Psoas muscle (tissue), 8 donors: ENCODE results near the gene OSBPL1A. TPM values are rescaled to one million over a fixed set of nuclear protein-coding genes. Genes with fewer than 3 reads are reported as not detected.

Experiments used
- ATAC-seq, 4 donors: fragments of 200-7000 bp; cut with Tn5 transposase; one replicate each; pipeline ENCODE4 v1.9.1; 2020; ENCODE audit warnings: moderate library complexity in 3 of 4, mild to moderate bottlenecking in 2 of 4
- DNase-seq, 2 donors: peaks; one replicate each; pipeline ENCODE4 v3.0.0-alpha.2; 2020
- H3K27ac ChIP-seq: fragments of 200-600 bp; one replicate; pipeline ENCODE4 v1.8.0; 2022
- H3K27me3 ChIP-seq, 3 donors: fragments of 200-600 bp in 1 of 3; one replicate each; pipeline versions ENCODE4 v1.6.1 to v1.8.0; 2013 to 2022; ENCODE audit warnings: low read length in 2 of 3, mild to moderate bottlenecking in 2 of 3, moderate library complexity in 1 of 3; ENCODE audit not compliant: insufficient read depth in 3 of 3
- H3K36me3 ChIP-seq, 2 donors: fragments of 200-600 bp in 1 of 2; one replicate each; pipeline versions ENCODE4 v1.6.1 to v1.8.0; 2013 to 2022; ENCODE audit warnings: low read depth in 1 of 2, mild to moderate bottlenecking in 1 of 2, moderate library complexity in 1 of 2; ENCODE audit not compliant: insufficient read depth in 1 of 2
- H3K4me1 ChIP-seq: fragments of 200-600 bp; one replicate; pipeline ENCODE4 v1.8.0; 2022
- H3K4me3 ChIP-seq: fragments of 200-600 bp; one replicate; pipeline ENCODE4 v1.8.0; 2022; ENCODE audit warnings: mild to moderate bottlenecking
- H3K9me3 ChIP-seq: fragments of 200-600 bp; one replicate; pipeline ENCODE4 v1.8.0; 2022
- WGBS, 3 donors: extraction: QIAGEN DNeasy Blood & Tissue Kit; methylation state at CpG; one replicate each; pipeline versions ENCODE4 v1.1.6 to v1.1.7; 2013; 5-methylcytosine and 5-hydroxymethylcytosine counted together
- intact Hi-C, 2 donors: fragments of 100-400 bp; cut with DNase I; formaldehyde crosslinking; loops; one replicate each; pipeline versions ENCODE4 v1.11.0 to v1.14.2; 2022
- polyA plus RNA-seq, 3 donors: library from polyadenylated mRNA; stranded (reverse); fragments of 200-250 nt; gene quantifications; one replicate each; pipeline ENCODE4 v1.2.3, GENCODE V29; 2013
- total RNA-seq, 4 donors: library from RNA; stranded (reverse); fragmentation: NEBNext Ultra II Directional in 2 of 4; extraction: Animal tissue kit (Norgen Biotek cat#: 25700) in 2 of 4; gene quantifications; one replicate each; pipeline versions ENCODE4 v1.2.1 to v1.2.4, GENCODE V29; 2021 to 2023
- TF ChIP-seq, protein P1 (sequence below): fragments of 200-600 bp; IDR thresholded peaks from one replicate; pipeline ENCODE4 v1.8.0; 2022; ENCODE audit warnings: antibody characterized with exemption
- donor health status: healthy with polysubstance abuse.
- donor health status: DM: no; HTN: no; CAD: no; lungs with moderate emphysema.
- donor health status: Bipolar disorder and iron deficiency.
- donor health status: healthy.
- donor health status: DM: yes; HTN: yes; CAD: no.
- donor health status: DM: no; HTN: no; CAD: no.
- donor health status: DM: no; HTN: no; CAD: no.
- donor health status: DM: yes; HTN: yes; CAD: no.

Gene OSBPL1A
- total and polyA plus RNA-seq, 7 donors: 13.7 to 87.8 (median 65.8) TPM

DNA sequence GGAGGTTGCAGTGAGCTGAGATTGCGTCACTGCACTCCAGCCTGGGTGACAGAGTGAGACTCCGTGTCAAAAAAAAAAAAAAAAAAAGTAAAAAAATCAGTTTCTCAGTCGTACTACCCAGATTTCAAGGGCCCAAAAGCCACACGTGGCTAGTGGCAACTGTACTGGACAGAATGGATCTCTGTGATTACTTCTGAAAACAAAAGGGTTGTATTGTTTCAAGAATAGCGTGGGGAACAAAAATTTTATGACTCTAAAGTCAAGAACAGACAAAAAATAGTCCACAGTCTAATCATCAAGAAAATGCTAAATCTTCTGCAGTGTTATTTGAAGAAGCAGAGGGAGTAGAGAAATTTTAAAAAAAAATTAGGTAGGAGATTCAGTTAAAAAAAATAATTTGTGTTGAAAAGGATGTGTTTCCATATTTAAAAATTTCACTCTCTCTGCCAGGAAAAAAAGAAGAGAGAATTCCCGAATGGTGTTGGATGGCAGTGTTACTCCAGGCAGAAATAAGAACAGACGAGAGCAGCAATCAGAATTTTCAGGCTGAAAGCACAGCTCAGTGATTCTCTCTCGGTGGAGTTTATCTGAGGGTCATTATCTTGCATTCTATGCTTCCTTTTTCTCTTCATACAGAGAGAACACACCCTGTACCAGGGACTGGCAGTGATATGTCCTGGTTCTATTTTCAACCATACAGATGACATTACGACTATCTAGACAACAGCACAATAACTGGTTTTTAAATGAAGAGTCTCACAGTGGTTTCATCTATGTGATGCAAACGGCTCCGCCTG is 196.9 kb downstream of the OSBPL1A start:
- Histone ChIP-seq H3K27me3 (no peaks in the 10 kb centered on the region), H3K9me3 (no peaks in the 10 kb centered on the region), H3K27ac (peak overlapping the region; percentile 74), H3K4me1 (peaks cover 49% of the 10 kb centered on the region), H3K36me3 (no peaks in the 10 kb centered on the region), H3K4me3 (no peak overlapping the region)
- TF ChIP-seq, protein P1, sequence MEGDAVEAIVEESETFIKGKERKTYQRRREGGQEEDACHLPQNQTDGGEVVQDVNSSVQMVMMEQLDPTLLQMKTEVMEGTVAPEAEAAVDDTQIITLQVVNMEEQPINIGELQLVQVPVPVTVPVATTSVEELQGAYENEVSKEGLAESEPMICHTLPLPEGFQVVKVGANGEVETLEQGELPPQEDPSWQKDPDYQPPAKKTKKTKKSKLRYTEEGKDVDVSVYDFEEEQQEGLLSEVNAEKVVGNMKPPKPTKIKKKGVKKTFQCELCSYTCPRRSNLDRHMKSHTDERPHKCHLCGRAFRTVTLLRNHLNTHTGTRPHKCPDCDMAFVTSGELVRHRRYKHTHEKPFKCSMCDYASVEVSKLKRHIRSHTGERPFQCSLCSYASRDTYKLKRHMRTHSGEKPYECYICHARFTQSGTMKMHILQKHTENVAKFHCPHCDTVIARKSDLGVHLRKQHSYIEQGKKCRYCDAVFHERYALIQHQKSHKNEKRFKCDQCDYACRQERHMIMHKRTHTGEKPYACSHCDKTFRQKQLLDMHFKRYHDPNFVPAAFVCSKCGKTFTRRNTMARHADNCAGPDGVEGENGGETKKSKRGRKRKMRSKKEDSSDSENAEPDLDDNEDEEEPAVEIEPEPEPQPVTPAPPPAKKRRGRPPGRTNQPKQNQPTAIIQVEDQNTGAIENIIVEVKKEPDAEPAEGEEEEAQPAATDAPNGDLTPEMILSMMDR: no peak
- 47 to 61% (median 49%) methylated on average over 11 of the region's 11 CpGs for WGBS, 3 donors
- DNase-seq: no peak
- intact Hi-C loops: no loop called here
- peak in 1 of 4 donors; percentile 49 for ATAC-seq

DNA sequence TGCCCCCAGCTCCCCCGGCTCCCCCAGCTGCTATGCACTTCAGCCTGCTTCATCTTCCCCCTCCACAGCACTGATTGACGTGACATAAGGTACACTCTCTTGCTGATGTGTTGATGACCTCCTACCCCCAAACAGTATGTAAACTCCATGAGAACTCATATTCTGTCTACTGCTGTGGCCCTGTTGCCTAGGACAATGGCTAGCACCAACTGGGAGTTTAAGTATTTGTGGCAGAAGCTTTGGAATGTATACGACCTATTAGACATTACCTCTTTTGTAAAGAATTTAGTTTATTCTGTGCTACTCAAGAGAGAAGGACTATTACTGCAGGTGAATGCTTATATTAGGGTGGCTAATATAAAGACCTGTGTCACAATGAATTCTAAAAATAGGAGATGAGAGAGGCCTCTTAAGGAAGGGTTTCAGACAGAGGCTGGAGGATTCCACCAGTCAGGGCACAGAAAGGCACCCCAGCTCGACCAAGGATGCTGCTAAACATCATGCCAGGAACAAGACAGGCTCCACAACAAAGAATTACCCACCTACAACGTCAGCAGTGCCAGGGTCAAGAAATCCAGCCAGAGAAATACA is 198.2 kb downstream of the OSBPL1A start:
- WGBS, 3 donors: 64 to 80% (median 64%) methylated on average over 5 of the region's 5 CpGs
- ATAC-seq (peak; percentile 58 to 77 (median 68)), DNase-seq (no peak)
- Histone ChIP-seq H3K4me3 (no peak overlapping the region), H3K4me1 (peaks cover 49% of the 10 kb centered on the region), H3K27me3 (no peaks in the 10 kb centered on the region), H3K36me3 (no peaks in the 10 kb centered on the region), H3K9me3 (no peaks in the 10 kb centered on the region), H3K27ac (peak overlapping the region; percentile 74)
- TF ChIP-seq, protein P1: no peak
- intact Hi-C loops: no loop called here

- H3K9me3 ChIP-seq: no peaks in the 10 kb centered on the region
- ATAC-seq (peak; percentile 92 to 97 (median 94)), DNase-seq (peak; percentile 73 to 78)
- WGBS, 3 donors: 30 to 33% (median 32%) methylated on average over 9 of the region's 9 CpGs
- peaks cover 49% of the 10 kb centered on the region for H3K4me1 ChIP-seq
- no peaks in the 10 kb centered on the region for H3K36me3 ChIP-seq
- no peak overlapping the region for H3K4me3 ChIP-seq
- intact Hi-C loops: no loop called here
- no peaks in the 10 kb centered on the region for H3K27me3 ChIP-seq
- peak overlapping the region; percentile 74 for H3K27ac ChIP-seq
- TF ChIP-seq, protein P1: no peak
Observed at GRCh38 chr18:24198461-24198860, 199.2 kb downstream of the OSBPL1A start.

DNA sequence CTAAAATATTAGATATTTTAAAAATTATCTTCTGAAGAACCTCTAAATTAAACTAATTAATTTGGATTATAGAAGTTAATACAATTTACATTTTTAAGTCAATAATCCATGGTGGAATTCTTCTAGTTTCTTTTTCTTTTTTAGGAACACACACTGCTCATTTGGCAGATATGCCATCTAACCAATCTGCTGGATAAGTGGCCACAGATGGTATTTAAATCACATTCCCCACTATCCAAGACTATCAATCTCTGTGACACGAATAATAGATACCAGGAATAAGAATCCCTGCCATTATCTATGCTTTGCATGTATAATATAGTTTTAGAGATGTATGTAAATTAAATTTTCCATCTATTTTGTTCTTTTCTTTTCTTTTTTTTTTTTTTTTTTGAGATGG is 200.2 kb downstream of the OSBPL1A start:
- DNase-seq (no peak), ATAC-seq (no peak)
- Histone ChIP-seq H3K4me3 (no peak overlapping the region), H3K36me3 (no peaks in the 10 kb centered on the region), H3K9me3 (no peaks in the 10 kb centered on the region), H3K27ac (peak overlapping the region; percentile 74), H3K4me1 (peaks cover 59% of the 10 kb centered on the region), H3K27me3 (no peaks in the 10 kb centered on the region)
- intact Hi-C loops: no loop called here
- TF ChIP-seq, protein P1: no peak
- WGBS, 3 donors: 39 to 68% (median 56%) methylated on average over 1 of the region's 1 CpG
